AG09309 (cell line): ENCODE results near the gene PPME1.
"Not testable (repeated sequence)": the region's sequence is repeated elsewhere in the genome, so short reads cannot be mapped to it uniquely, and the experiment has no call there.

Experiments used
- DNase-seq: peaks from one replicate; pipeline ENCODE4 v3.0.0-alpha.2; 2010; ENCODE audit warnings: low read depth
- H3K4me3 ChIP-seq: 2 replicates; pipeline ENCODE4 v1.5.1; 2011; ENCODE audit warnings: mild to moderate bottlenecking, low read depth, low read length, moderate library complexity; ENCODE audit not compliant: control insufficient read depth
- TF ChIP-seq, protein P1 (sequence below): IDR thresholded peaks from 2 replicates; pipeline ENCODE4 v1.5.1; 2011; ENCODE audit warnings: mild to moderate bottlenecking, low read depth, low read length, inconsistent platforms; ENCODE audit not compliant: insufficient read depth, control insufficient read depth; ENCODE audit errors: missing control alignments

PPME1 gene

GRCh38 chr11:74170694-74171629, at the start of gene PPME1, which contains the start of gene C2CD3:
PPME1 (plus strand) TSS chr11:74171289; CDS start chr11:74171422, 133 bp downstream.
C2CD3 (minus strand) TSS chr11:74171002; CDS start chr11:74170792, 210 bp downstream.
- H3K4me3 ChIP-seq: peak within 1 kb of the TSS; percentile 90
- TF ChIP-seq, protein P1, sequence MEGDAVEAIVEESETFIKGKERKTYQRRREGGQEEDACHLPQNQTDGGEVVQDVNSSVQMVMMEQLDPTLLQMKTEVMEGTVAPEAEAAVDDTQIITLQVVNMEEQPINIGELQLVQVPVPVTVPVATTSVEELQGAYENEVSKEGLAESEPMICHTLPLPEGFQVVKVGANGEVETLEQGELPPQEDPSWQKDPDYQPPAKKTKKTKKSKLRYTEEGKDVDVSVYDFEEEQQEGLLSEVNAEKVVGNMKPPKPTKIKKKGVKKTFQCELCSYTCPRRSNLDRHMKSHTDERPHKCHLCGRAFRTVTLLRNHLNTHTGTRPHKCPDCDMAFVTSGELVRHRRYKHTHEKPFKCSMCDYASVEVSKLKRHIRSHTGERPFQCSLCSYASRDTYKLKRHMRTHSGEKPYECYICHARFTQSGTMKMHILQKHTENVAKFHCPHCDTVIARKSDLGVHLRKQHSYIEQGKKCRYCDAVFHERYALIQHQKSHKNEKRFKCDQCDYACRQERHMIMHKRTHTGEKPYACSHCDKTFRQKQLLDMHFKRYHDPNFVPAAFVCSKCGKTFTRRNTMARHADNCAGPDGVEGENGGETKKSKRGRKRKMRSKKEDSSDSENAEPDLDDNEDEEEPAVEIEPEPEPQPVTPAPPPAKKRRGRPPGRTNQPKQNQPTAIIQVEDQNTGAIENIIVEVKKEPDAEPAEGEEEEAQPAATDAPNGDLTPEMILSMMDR: peak; percentile 45
- peak; percentile 98 for DNase-seq

DNA sequence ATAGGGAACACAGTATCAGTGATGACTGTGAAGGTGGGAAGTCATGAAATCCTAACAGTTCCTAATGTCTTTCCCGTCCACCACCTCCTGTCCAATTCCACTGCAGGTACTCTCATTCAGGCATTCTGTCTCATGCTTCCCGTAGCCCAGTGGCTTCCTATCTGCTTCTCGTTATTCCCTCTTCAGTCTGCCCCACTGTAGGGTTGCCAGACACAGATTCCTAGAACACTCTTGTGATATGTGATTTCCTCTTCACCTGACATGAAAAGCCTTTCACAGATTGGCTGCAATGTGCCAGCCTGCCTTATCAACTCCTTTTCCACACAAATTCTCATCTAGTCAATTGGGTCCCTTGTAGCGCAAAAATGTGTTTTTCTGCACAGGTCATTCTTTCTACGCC, 49.3 kb upstream of the PPME1 start:
- H3K4me3 ChIP-seq: no peak overlapping the region
- DNase-seq: no peak
- TF ChIP-seq, protein P1: no peak

GRCh38 chr11:74123008-74123448, 48.1 kb upstream of the PPME1 start:
- no peak for DNase-seq

DNA sequence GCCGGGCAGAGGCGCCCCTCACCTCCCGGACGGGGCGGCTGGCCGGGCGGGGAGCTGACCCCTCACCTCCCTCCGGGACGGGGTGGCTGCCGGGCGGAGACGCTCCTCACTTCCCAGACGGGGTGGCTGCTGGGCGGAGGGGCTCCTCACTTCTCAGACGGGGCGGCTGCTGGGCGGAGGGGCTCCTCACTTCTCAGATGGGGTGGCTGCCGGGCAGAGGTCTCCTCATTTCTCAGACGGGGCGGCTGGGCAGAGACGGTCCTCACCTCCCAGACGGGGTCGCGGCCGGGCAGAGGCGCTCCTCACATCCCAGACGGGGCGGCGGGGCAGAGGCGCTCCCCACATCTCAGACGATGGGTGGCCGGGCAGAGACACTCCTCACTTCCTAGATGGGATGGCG, 42.0 kb upstream of the PPME1 start:
- not testable (repeated sequence) for H3K4me3 ChIP-seq, DNase-seq

More at GRCh38 chr11:74123008-74123448, 48.1 kb upstream of the PPME1 start:
- TF ChIP-seq, protein P1: peak; percentile 35
- H3K4me3 ChIP-seq: no peak overlapping the region

DNA sequence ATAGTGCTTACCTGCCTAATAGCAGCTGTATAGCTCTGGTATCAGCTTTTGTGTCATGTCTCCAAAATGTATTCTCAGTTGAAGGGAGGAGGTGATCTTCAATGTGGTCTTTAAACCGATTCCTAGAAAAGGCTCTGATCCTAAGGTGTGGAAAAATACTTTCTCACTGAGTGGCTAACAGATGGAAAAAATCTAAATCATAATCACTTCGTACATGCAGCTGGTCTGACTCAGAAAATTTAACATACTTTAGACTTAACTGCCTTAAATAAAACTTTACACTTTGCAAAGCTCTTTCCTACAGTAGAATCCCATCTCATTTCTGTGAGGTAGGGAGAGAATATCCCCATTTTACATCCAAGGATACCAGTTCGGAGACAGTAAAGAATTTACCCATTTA, 38.3 kb upstream of the PPME1 start:
- TF ChIP-seq, protein P1: no peak
- no peak for DNase-seq
- H3K4me3 ChIP-seq: no peak overlapping the region

DNA sequence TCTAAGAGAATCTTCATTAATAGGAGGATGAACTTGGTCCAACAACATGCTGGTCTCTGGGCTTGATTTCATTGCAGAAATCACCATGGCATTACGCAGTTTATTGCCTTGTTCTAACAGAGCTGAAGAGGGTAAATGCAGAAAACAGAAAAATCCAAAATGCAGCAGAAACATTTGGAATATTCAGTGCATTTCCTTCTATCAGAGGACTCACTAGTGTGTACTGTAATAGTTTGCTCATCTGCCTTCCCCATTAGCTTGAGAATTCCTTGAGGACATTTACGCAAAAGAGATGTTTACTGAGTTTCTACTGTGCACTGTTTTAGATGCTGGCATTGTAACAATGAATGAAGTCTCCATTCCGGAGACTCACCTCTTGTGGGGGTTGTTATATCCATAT, 37.7 kb upstream of the PPME1 start:
- no peak for DNase-seq
- no peak overlapping the region for H3K4me3 ChIP-seq
- TF ChIP-seq, protein P1: no peak

- TF ChIP-seq, protein P1: no peak
- DNase-seq: no peak
- no peak overlapping the region for H3K4me3 ChIP-seq
These were observed 36.4 kb upstream of the PPME1 start for GRCh38 chr11:74134661-74135060.
